ENCODE measurements around the gene INCA1.

Gene INCA1

GRCh38 chr17:4947411-4948165 lies 49.7 kb downstream of the INCA1 start:
- DNase-seq: peak; percentile 74

GRCh38 chr17:4947010-4947410 lies 50.3 kb downstream of the INCA1 start:
- no peak for DNase-seq

- no peak for DNase-seq
These were observed 50.9 kb downstream of the INCA1 start for GRCh38 chr17:4946312-4946976.

- peak; percentile 20 for DNase-seq
These were observed 51.4 kb downstream of the INCA1 start for GRCh38 chr17:4945944-4946280.

GRCh38 chr17:4945176-4945943 lies 52.0 kb downstream of the INCA1 start:
- DNase-seq: peak; percentile 55

- DNase-seq: no peak
These were observed 52.7 kb downstream of the INCA1 start for GRCh38 chr17:4944554-4945175.

GRCh38 chr17:4944163-4944553 lies 53.2 kb downstream of the INCA1 start:
- DNase-seq: no peak

- DNase-seq: no peak
These were observed 54.4 kb downstream of the INCA1 start for GRCh38 chr17:4942760-4943508.

- no peak for DNase-seq
These were observed 56.1 kb downstream of the INCA1 start for GRCh38 chr17:4941319-4941610.

- no peak for DNase-seq
These were observed 56.6 kb downstream of the INCA1 start for GRCh38 chr17:4940555-4941318.

- peak; percentile 100 for DNase-seq
These were observed 57.3 kb downstream of the INCA1 start, which contains the start of the genes RNF167 and SLC25A11 for GRCh38 chr17:4939796-4940554. TSS of gene RNF167 (plus strand) at chr17:4940268. CDS start at chr17:4940910, 642 bp downstream. TSS of gene SLC25A11 (minus strand) at chr17:4940046. CDS start at chr17:4939910, 136 bp downstream.

GRCh38 chr17:4939546-4939795 lies 57.9 kb downstream of the INCA1 start:
- DNase-seq: peak; percentile 63

- DNase-seq: peak; percentile 59
These were observed 58.4 kb downstream of the INCA1 start for GRCh38 chr17:4938688-4939545.
